ENCODE results near the gene RBBP5.

DNA sequence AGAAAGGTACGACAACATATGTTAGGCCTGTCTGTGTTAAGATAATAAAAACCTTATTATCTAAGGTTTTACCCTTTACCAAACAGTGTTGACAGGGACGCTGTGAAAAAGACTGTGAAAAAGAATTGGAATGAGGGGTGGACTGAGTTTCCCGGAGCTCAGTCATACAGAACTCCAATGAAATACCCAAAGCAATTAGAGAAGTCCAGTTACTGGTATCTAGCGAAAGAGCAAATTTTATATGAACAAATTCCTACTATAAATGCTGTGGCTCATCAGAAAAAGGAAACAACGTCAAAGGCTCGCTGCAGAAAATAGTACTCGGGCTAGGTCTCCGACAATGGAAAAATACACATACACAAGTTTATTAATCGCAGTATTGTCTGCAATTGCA lies 708 bp upstream of the RBBP5 start:
- no peak for TF ChIP-seq POLR2A (IDR thresholded peaks at IDR 0.05)
- TF ChIP-seq, protein P1, sequence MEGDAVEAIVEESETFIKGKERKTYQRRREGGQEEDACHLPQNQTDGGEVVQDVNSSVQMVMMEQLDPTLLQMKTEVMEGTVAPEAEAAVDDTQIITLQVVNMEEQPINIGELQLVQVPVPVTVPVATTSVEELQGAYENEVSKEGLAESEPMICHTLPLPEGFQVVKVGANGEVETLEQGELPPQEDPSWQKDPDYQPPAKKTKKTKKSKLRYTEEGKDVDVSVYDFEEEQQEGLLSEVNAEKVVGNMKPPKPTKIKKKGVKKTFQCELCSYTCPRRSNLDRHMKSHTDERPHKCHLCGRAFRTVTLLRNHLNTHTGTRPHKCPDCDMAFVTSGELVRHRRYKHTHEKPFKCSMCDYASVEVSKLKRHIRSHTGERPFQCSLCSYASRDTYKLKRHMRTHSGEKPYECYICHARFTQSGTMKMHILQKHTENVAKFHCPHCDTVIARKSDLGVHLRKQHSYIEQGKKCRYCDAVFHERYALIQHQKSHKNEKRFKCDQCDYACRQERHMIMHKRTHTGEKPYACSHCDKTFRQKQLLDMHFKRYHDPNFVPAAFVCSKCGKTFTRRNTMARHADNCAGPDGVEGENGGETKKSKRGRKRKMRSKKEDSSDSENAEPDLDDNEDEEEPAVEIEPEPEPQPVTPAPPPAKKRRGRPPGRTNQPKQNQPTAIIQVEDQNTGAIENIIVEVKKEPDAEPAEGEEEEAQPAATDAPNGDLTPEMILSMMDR (IDR thresholded peaks at IDR 0.05 in 8 of 11, conservative IDR thresholded peaks at IDR 0.05 in 3 of 11): no peak
- TF ChIP-seq POLR2AphosphoS5 (IDR thresholded peaks at IDR 0.05): no peak

All from spleen (tissue), 7 donors.